Peyer's patch (tissue), 4 donors: ENCODE measurements around the gene TMEM131. TPM values are rescaled to one million over a fixed set of nuclear protein-coding genes. Genes with fewer than 3 reads are reported as not detected.

ENCODE experiments used
- DNase-seq, 3 donors: peaks; one replicate each; pipeline ENCODE4 v3.0.0-alpha.2; 2017 to 2019
- H3K27ac ChIP-seq, 4 donors: fragments of 200-600 bp; sonication (generic); one replicate each; pipeline ENCODE4 v1.5.1; 2016 to 2019
- H3K27me3 ChIP-seq, 2 donors: fragments of 200-600 bp; sonication (generic); one replicate each; pipeline ENCODE4 v1.5.1; 2019
- H3K36me3 ChIP-seq, 3 donors: fragments of 200-600 bp; sonication (generic); one replicate each; pipeline ENCODE4 v1.5.1; 2016 to 2019
- H3K4me1 ChIP-seq, 4 donors: fragments of 200-600 bp; sonication (generic); one replicate each; pipeline ENCODE4 v1.5.1; 2016 to 2019
- H3K4me3 ChIP-seq, 4 donors: fragments of 200-600 bp; sonication (generic); 1 replicate in 3 of 4; 2 replicates in 1 of 4; pipeline ENCODE4 v1.5.1; 2016 to 2019; ENCODE audit warnings: mild to moderate bottlenecking in 1 of 4
- H3K9me3 ChIP-seq, 4 donors: fragments of 200-600 bp; sonication (generic); one replicate each; pipeline ENCODE4 v1.5.1; 2016 to 2019; ENCODE audit warnings: mild to moderate bottlenecking in 1 of 4
- CTCF ChIP-seq, 6 experiments: fragments of 450-650 bp in 4 of 6; fragments of 200-600 bp in 2 of 6; sonication (generic) in 1 of 6; IDR thresholded peaks; one replicate each; pipeline ENCODE4 v1.5.1; 2017 to 2019; ENCODE audit warnings: antibody characterized with exemption in 6 of 6, mild to moderate bottlenecking in 3 of 6, moderate library complexity in 1 of 6
- POLR2A ChIP-seq, 2 donors: fragments of 450-650 bp; IDR thresholded peaks; one replicate each; pipeline ENCODE4 v1.5.1; 2017; ENCODE audit warnings: antibody characterized with exemption in 2 of 2, mild to moderate bottlenecking in 2 of 2, moderate library complexity in 2 of 2
- total RNA-seq, 4 donors: library from RNA; depleted of rRNA; stranded (reverse); fragments of >200 nt; gene quantifications; one replicate each; pipeline ENCODE4 v1.1.0, GENCODE V29; 2016

The TMEM131 gene
- total RNA-seq, 4 donors from 2014 or later: 64.6 to 86.3 (median 74.5) TPM

DNA sequence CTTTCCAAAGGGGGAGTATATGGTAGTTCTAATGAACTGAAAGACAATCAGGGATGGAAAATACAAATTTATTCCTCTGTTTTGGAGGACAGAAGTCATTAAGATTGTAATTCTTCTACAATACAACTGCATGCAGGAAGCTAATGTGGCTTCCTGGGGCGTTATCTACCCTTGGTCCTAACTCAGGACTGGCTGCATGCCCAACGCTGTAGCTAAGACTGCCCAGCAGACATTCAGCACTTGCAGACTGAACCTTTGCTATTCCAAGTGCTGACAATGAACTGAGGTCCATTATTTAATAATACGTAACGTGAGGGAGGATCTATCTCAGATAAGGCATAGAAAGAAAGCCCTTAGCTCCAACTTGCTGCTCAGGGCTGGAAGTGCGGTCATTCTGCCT, 229.2 kb downstream of the TMEM131 start:
- no peaks in the 10 kb centered on the region for H3K27me3 ChIP-seq
- H3K27ac ChIP-seq: no peak overlapping the region
- no peak for DNase-seq
- no peaks in the 10 kb centered on the region for H3K4me1 ChIP-seq
- H3K4me3 ChIP-seq: no peak overlapping the region
- TF ChIP-seq CTCF (IDR thresholded peaks at IDR 0.05): no peak
- no peak for TF ChIP-seq POLR2A (IDR thresholded peaks at IDR 0.05)
- H3K9me3 ChIP-seq: no peaks in the 10 kb centered on the region
- peaks cover 0 to 88% (median 0%) of the 10 kb centered on the region in 3 donors for H3K36me3 ChIP-seq

GRCh38 chr2:97765933-97766332, 229.8 kb downstream of the TMEM131 start:
- Histone ChIP-seq H3K36me3 (peaks cover 0 to 88% (median 0%) of the 10 kb centered on the region in 3 donors), H3K27me3 (no peaks in the 10 kb centered on the region), H3K4me3 (no peak overlapping the region), H3K4me1 (no peaks in the 10 kb centered on the region), H3K9me3 (no peaks in the 10 kb centered on the region), H3K27ac (no peak overlapping the region)
- DNase-seq: no peak
- TF ChIP-seq POLR2A (IDR thresholded peaks at IDR 0.05): no peak
- no peak for TF ChIP-seq CTCF (IDR thresholded peaks at IDR 0.05)

GRCh38 chr2:97764559-97765263, 231.0 kb downstream of the TMEM131 start:
- TF ChIP-seq CTCF (IDR thresholded peaks at IDR 0.05) (no peak), POLR2A (IDR thresholded peaks at IDR 0.05) (no peak)
- Histone ChIP-seq H3K36me3 (peaks cover 0 to 88% (median 0%) of the 10 kb centered on the region in 3 donors), H3K9me3 (no peaks in the 10 kb centered on the region), H3K27ac (no peak overlapping the region), H3K4me3 (no peak overlapping the region), H3K4me1 (no peaks in the 10 kb centered on the region), H3K27me3 (no peaks in the 10 kb centered on the region)
- no peak for DNase-seq

- H3K36me3 ChIP-seq: peaks cover 0 to 96% (median 0%) of the 10 kb centered on the region in 3 donors
These were observed 232.4 kb downstream of the TMEM131 start for GRCh38 chr2:97763176-97763845.

GRCh38 chr2:97761192-97761591, 234.6 kb downstream of the TMEM131 start:
- Histone ChIP-seq H3K9me3 (no peaks in the 10 kb centered on the region), H3K4me3 (no peak overlapping the region), H3K36me3 (peaks cover 0 to 97% (median 3%) of the 10 kb centered on the region in 3 donors), H3K27me3 (no peaks in the 10 kb centered on the region), H3K4me1 (no peaks in the 10 kb centered on the region), H3K27ac (peak overlapping the region in 1 of 4 donors; percentile 48)
- DNase-seq: peak in 1 of 3 donors; percentile 33
- TF ChIP-seq CTCF (IDR thresholded peaks at IDR 0.05): no peak

More at GRCh38 chr2:97763176-97763845, 232.4 kb downstream of the TMEM131 start:
- no peak overlapping the region for H3K27ac ChIP-seq
- H3K4me1 ChIP-seq: no peaks in the 10 kb centered on the region
- H3K27me3 ChIP-seq: no peaks in the 10 kb centered on the region
- no peak for TF ChIP-seq POLR2A (IDR thresholded peaks at IDR 0.05)
- no peaks in the 10 kb centered on the region for H3K9me3 ChIP-seq
- DNase-seq: no peak
- no peak overlapping the region for H3K4me3 ChIP-seq

GRCh38 chr2:97760480-97761049, 235.2 kb downstream of the TMEM131 start:
- no peaks in the 10 kb centered on the region for H3K27me3 ChIP-seq
- peak overlapping the region in 1 of 4 donors; percentile 48 for H3K27ac ChIP-seq
- no peaks in the 10 kb centered on the region for H3K9me3 ChIP-seq
- no peaks in the 10 kb centered on the region for H3K4me1 ChIP-seq
- H3K4me3 ChIP-seq: no peak overlapping the region
- TF ChIP-seq POLR2A (IDR thresholded peaks at IDR 0.05) (no peak), CTCF (IDR thresholded peaks at IDR 0.05) (no peak)
- DNase-seq: no peak
- H3K36me3 ChIP-seq: peaks cover 0 to 95% (median 3%) of the 10 kb centered on the region in 3 donors
